Neural crest cell (in vitro differentiated cells): Measurements from ENCODE around the gene PPIL3. TPM values are rescaled to one million over a fixed set of nuclear protein-coding genes. Genes with fewer than 3 reads are reported as not detected.

Experiments used
- DNase-seq: peaks from one replicate; pipeline ENCODE4 v3.0.0; 2021; ENCODE audit warnings: low read depth, mixed read lengths, low spot score
- H3K27ac Mint-ChIP-seq: one replicate; pipeline ENCODE4 v1.8.0; 2021; ENCODE audit warnings: mild to moderate bottlenecking, mixed read lengths; ENCODE audit not compliant: unreplicated experiment
- H3K27me3 Mint-ChIP-seq: 2 replicates; pipeline ENCODE4 v1.8.0; 2021; ENCODE audit warnings: low read depth, mild to moderate bottlenecking, mixed read lengths
- H3K36me3 Mint-ChIP-seq: 2 replicates; pipeline ENCODE4 v1.8.0; 2021; ENCODE audit warnings: low read depth, mild to moderate bottlenecking, mixed read lengths
- H3K4me1 Mint-ChIP-seq: 2 replicates; pipeline ENCODE4 v1.8.0; 2021; ENCODE audit warnings: mixed read lengths
- H3K4me3 Mint-ChIP-seq: one replicate; pipeline ENCODE4 v1.8.0; 2021; ENCODE audit warnings: mild to moderate bottlenecking, mixed read lengths
- H3K9me3 Mint-ChIP-seq: 2 replicates; pipeline ENCODE4 v1.8.0; 2021; ENCODE audit warnings: mixed read lengths
- long read RNA-seq: library from polyadenylated mRNA; unstranded; transcript quantifications from one replicate; pipeline ENCODE4 v2.0.0, GENCODE V29; 2020
- total RNA-seq: library from RNA; stranded (reverse); gene quantifications from 2 replicates; pipeline ENCODE4 v1.2.1, GENCODE V29; 2021
- TF ChIP-seq, protein P1 (sequence below): fragments of 200-600 bp; sonication (generic); conservative IDR thresholded peaks from 2 replicates; pipeline ENCODE4 v1.5.0; 2021; ENCODE audit warnings: antibody characterized with exemption, mild to moderate bottlenecking

PPIL3 gene
- 59.7 and 66.0 TPM in 2 replicates for total RNA-seq
- long read RNA-seq, transcript PPIL3-202 (7 exons, 1,194 nt): major isoform, 25 of 57 reads
- long read RNA-seq, transcript PPIL3-201 (7 exons, 1,370 nt): minor isoform, 6 of 57 reads
- long read RNA-seq, partial matches to known transcripts: 1 of 57 reads
- long read RNA-seq, other reads (novel, unspliced or antisense): 23 of 57 reads

GRCh38 chr2:200888704-200889625, at the start of gene PPIL3, which contains the start of gene NIF3L1:
Gene PPIL3 (minus strand): TSS chr2:200889077. CDS start chr2:200887615, 1,462 bp downstream.
Gene NIF3L1 (plus strand): TSS chr2:200889371. CDS start chr2:200891944, 2,573 bp downstream.
- no peaks in the 10 kb centered on the region for H3K9me3 Mint-ChIP-seq

DNA sequence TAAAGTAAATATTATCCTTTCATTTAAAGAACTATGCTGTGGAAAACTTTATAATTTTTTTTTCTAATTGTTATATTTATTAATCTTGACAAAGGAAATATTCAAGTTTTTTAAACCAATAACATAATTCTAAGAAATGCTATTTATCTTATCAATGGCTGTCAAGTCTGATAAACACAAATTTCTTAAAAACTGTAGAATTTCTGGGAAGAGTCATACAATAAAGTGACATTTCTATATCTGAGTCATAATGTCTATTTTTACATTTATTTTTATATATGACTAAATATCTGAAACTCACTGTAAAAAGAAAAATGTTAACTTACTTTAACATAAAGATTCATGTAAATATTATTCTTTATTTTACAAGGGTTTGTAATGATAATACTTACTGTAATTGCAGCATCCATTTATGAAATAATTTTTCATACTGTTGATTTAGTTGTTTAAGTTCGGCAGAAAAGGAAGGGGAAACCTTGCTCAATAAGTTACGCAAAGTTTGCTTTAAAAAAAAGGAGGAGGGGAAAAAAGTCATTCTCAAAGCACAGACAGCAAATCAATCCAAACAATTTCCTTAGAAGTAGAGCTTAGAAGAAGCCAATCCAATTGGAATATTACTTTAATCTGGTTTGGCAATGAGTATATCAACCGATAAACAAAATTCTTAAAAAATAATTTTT, 42.2 kb upstream of the PPIL3 start:
- H3K9me3 Mint-ChIP-seq: no peaks in the 10 kb centered on the region
- H3K36me3 Mint-ChIP-seq: peaks cover 5% of the 10 kb centered on the region
- no peak for DNase-seq
- no peak overlapping the region for H3K4me3 Mint-ChIP-seq
- H3K4me1 Mint-ChIP-seq: no peaks in the 10 kb centered on the region
- no peak overlapping the region for H3K27ac Mint-ChIP-seq
- H3K27me3 Mint-ChIP-seq: no peaks in the 10 kb centered on the region
- TF ChIP-seq, protein P1, sequence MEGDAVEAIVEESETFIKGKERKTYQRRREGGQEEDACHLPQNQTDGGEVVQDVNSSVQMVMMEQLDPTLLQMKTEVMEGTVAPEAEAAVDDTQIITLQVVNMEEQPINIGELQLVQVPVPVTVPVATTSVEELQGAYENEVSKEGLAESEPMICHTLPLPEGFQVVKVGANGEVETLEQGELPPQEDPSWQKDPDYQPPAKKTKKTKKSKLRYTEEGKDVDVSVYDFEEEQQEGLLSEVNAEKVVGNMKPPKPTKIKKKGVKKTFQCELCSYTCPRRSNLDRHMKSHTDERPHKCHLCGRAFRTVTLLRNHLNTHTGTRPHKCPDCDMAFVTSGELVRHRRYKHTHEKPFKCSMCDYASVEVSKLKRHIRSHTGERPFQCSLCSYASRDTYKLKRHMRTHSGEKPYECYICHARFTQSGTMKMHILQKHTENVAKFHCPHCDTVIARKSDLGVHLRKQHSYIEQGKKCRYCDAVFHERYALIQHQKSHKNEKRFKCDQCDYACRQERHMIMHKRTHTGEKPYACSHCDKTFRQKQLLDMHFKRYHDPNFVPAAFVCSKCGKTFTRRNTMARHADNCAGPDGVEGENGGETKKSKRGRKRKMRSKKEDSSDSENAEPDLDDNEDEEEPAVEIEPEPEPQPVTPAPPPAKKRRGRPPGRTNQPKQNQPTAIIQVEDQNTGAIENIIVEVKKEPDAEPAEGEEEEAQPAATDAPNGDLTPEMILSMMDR: no peak

More at GRCh38 chr2:200888704-200889625, at the start of gene PPIL3, which contains the start of gene NIF3L1:
- peak within 1 kb of the TSS; percentile 98 for H3K4me3 Mint-ChIP-seq
- peak within 1 kb of the TSS; percentile 99 for H3K27ac Mint-ChIP-seq
- TF ChIP-seq, protein P1: no peak
- peak; percentile 90 for DNase-seq
- H3K27me3 Mint-ChIP-seq: no peaks in the 10 kb centered on the region
- peaks cover 57% of the 10 kb centered on the region for H3K4me1 Mint-ChIP-seq
- H3K36me3 Mint-ChIP-seq: peaks cover 6% of the 10 kb centered on the region

GRCh38 chr2:200929334-200930249, 40.7 kb upstream of the PPIL3 start:
- Mint-ChIP-seq H3K4me1 (no peaks in the 10 kb centered on the region), H3K27me3 (no peaks in the 10 kb centered on the region), H3K9me3 (no peaks in the 10 kb centered on the region), H3K27ac (no peak overlapping the region), H3K4me3 (no peak overlapping the region), H3K36me3 (peaks cover 4% of the 10 kb centered on the region)
- no peak for DNase-seq
- TF ChIP-seq, protein P1: no peak

- Mint-ChIP-seq H3K27me3 (no peaks in the 10 kb centered on the region), H3K36me3 (peaks cover 4% of the 10 kb centered on the region)
- DNase-seq: no peak
Measured at GRCh38 chr2:200922439-200922838, 33.6 kb upstream of the PPIL3 start.

More at GRCh38 chr2:200922439-200922838, 33.6 kb upstream of the PPIL3 start:
- no peak overlapping the region for H3K4me3 Mint-ChIP-seq
- TF ChIP-seq, protein P1: no peak
- no peak overlapping the region for H3K27ac Mint-ChIP-seq
- no peaks in the 10 kb centered on the region for H3K4me1 Mint-ChIP-seq
- no peaks in the 10 kb centered on the region for H3K9me3 Mint-ChIP-seq
